ENCODE results near the gene CLN6. TPM values are rescaled to one million over a fixed set of nuclear protein-coding genes. Genes with fewer than 3 reads are reported as not detected.
"Not testable (repeated sequence)": the region's sequence is repeated elsewhere in the genome, so short reads cannot be mapped to it uniquely, and the experiment has no call there.

The CLN6 gene
- total RNA-seq, 1 experiment from 2014 or later: 82.7 TPM

- H3K27ac ChIP-seq; H3K9me3 ChIP-seq (replicated peaks); H3K4me1 ChIP-seq; H3K27me3 ChIP-seq; H3K4me3 ChIP-seq; DNase-seq: not testable (repeated sequence)
- peaks cover 37% of the 10 kb centered on the region for H3K36me3 ChIP-seq
Observed at GRCh38 chr15:68221530-68222431, 7.7 kb downstream of the CLN6 start.

DNA sequence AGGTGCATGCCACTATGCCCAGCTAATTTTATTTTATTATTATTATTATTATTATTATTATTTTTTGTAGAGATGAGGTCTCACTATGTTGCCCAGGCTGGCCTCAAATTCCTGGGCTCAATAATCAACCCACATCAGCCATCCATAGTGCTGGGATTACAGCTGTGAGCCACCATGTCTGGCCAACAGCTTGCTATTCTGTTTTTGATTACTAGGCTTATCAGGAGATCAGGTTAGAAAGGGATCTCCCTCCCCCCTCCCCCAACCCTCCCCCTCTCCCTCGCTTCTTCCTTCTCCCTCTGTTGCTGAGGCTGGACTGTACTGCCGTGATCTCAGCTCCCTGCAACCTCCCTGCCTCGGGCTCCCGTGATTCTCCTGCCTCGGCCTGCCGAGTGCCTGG is 8.6 kb downstream of the CLN6 start:
- Histone ChIP-seq H3K4me3 (no peak overlapping the region), H3K4me1 (no peaks in the 10 kb centered on the region), H3K27me3 (no peaks in the 10 kb centered on the region), H3K9me3 (replicated peaks) (no peaks in the 10 kb centered on the region), H3K27ac (no peak overlapping the region), H3K36me3 (peaks cover 45% of the 10 kb centered on the region)
- DNase-seq: no peak

- DNase-seq: no peak
- H3K4me1 ChIP-seq: no peaks in the 10 kb centered on the region
- H3K27ac ChIP-seq: no peak overlapping the region
- peaks cover 45% of the 10 kb centered on the region for H3K36me3 ChIP-seq
- no peak overlapping the region for H3K4me3 ChIP-seq
- H3K9me3 ChIP-seq (replicated peaks): no peaks in the 10 kb centered on the region
- no peaks in the 10 kb centered on the region for H3K27me3 ChIP-seq
Observed at GRCh38 chr15:68220489-68220888, 9.0 kb downstream of the CLN6 start.

GRCh38 chr15:68218847-68219798 is 10.4 kb downstream of the CLN6 start:
- Histone ChIP-seq H3K36me3 (peaks cover 49% of the 10 kb centered on the region), H3K4me1 (no peaks in the 10 kb centered on the region), H3K27ac (no peak overlapping the region), H3K4me3 (no peak overlapping the region), H3K9me3 (replicated peaks) (no peaks in the 10 kb centered on the region), H3K27me3 (no peaks in the 10 kb centered on the region)
- DNase-seq: no peak

GRCh38 chr15:68218331-68218730 is 11.2 kb downstream of the CLN6 start:
- H3K36me3 ChIP-seq: peaks cover 47% of the 10 kb centered on the region
- no peak overlapping the region for H3K4me3 ChIP-seq
- H3K9me3 ChIP-seq (replicated peaks): no peaks in the 10 kb centered on the region
- H3K27me3 ChIP-seq: no peaks in the 10 kb centered on the region
- no peak overlapping the region for H3K27ac ChIP-seq
- H3K4me1 ChIP-seq: no peaks in the 10 kb centered on the region
- no peak for DNase-seq

- peaks cover 45% of the 10 kb centered on the region for H3K36me3 ChIP-seq
- no peak overlapping the region for H3K4me3 ChIP-seq
- no peaks in the 10 kb centered on the region for H3K4me1 ChIP-seq
- no peaks in the 10 kb centered on the region for H3K9me3 ChIP-seq (replicated peaks)
- no peak for DNase-seq
- no peaks in the 10 kb centered on the region for H3K27me3 ChIP-seq
- no peak overlapping the region for H3K27ac ChIP-seq
Observed at GRCh38 chr15:68217341-68217740, 12.2 kb downstream of the CLN6 start.

DNA sequence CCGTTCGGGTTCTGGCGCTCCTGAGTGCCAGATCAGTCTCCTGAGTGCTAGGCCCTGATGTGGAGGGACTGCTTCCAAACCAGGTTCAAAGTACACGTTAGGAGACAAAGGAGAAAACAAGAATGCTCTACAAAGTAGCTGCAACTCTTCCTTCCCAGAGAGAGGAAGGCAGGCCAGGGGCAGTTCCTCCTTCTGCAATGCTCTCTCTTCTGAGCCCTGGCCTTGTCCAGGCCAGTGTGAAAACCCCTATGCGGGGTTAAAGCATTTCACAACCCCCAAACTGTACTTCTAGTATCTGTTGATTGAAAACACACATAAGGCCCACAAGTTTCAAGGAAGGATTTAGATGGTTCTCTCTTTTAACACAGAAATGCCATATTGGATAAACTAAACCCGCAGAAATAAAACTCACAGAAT is 14.7 kb downstream of the CLN6 start:
- Histone ChIP-seq H3K27me3 (no peaks in the 10 kb centered on the region), H3K4me1 (no peaks in the 10 kb centered on the region), H3K9me3 (replicated peaks) (no peaks in the 10 kb centered on the region), H3K4me3 (no peak overlapping the region), H3K36me3 (peaks cover 49% of the 10 kb centered on the region), H3K27ac (no peak overlapping the region)
- DNase-seq: no peak

GRCh38 chr15:68213991-68214837 is 15.3 kb downstream of the CLN6 start:
- DNase-seq: no peak
- Histone ChIP-seq H3K4me3 (no peak overlapping the region), H3K27me3 (no peaks in the 10 kb centered on the region), H3K36me3 (peaks cover 48% of the 10 kb centered on the region), H3K9me3 (replicated peaks) (no peaks in the 10 kb centered on the region), H3K27ac (no peak overlapping the region), H3K4me1 (no peaks in the 10 kb centered on the region)

DNA sequence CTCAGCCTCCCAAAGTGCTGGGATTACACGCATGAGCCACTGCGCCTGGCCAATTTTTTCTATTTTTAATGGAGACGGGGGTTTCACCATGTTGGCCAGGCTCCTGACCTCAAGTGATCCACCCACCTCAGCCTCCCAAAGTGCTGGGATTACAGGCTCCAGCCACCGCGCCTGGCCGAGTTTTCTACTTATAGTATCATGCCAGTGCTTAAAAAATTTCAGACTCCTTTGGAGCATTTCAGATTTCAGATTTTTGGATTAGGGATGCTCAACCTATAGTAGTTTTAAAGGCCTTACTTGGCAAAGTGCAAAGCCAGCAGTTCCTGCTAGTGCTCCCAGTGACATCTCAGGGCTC is 16.1 kb downstream of the CLN6 start:
- DNase-seq; H3K27me3 ChIP-seq; H3K4me1 ChIP-seq; H3K27ac ChIP-seq; H3K9me3 ChIP-seq (replicated peaks); H3K4me3 ChIP-seq: not testable (repeated sequence)
- H3K36me3 ChIP-seq: peaks cover 40% of the 10 kb centered on the region

GRCh38 chr15:68211656-68212320 is 17.7 kb downstream of the CLN6 start:
- no peaks in the 10 kb centered on the region for H3K27me3 ChIP-seq
- DNase-seq: no peak
- no peak overlapping the region for H3K4me3 ChIP-seq
- H3K4me1 ChIP-seq: no peaks in the 10 kb centered on the region
- H3K27ac ChIP-seq: no peak overlapping the region
- no peaks in the 10 kb centered on the region for H3K9me3 ChIP-seq (replicated peaks)
- peaks cover 25% of the 10 kb centered on the region for H3K36me3 ChIP-seq

DNA sequence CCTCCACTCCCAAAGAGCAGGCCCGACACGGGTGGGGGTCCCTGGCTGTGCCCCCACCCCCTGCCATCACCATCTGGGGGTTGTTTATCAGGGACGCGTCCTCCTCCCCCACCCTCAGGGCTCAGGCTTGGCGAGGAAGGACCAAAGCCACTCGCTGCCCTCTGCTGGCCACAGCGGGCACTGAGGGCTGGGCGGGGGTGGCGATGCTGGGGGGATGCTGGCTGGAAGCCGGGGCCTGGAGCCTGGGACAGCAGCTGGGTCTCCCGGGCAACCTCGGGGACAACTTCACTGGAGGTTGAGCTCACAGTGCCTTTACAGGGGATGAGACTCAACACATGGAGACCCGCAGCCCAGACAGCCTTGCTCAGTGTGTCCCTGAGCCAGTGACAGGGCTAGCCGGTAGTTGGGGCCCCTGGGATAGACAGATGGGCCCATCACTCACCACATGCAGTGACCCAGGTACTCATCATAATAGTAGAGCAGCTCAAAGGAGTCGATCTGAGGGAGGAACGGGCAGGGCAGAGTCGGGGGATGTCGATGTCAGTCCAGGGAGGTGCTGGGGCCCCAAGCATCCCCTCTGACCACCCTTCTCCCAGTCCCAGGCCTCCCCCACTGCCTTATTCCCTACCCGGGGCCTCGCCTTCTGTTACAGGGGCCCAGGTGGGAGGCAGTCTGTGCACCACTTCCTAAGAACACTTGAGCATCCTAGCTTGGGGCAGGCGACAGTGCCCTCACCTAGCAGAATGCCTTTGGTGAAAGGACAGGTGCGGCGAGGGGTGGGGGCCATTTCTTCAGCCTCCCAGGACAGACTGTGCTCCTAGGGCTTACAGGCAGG is 18.5 kb downstream of the CLN6 start:
- peak; percentile 65 to 77 for DNase-seq
- H3K4me3 ChIP-seq: no peak overlapping the region
- no peaks in the 10 kb centered on the region for H3K9me3 ChIP-seq (replicated peaks)
- peaks cover 17% of the 10 kb centered on the region for H3K36me3 ChIP-seq
- H3K4me1 ChIP-seq: no peaks in the 10 kb centered on the region
- H3K27ac ChIP-seq: no peak overlapping the region
- H3K27me3 ChIP-seq: no peaks in the 10 kb centered on the region

- Histone ChIP-seq H3K27ac (no peak overlapping the region), H3K9me3 (replicated peaks) (no peaks in the 10 kb centered on the region), H3K27me3 (no peaks in the 10 kb centered on the region), H3K4me1 (no peaks in the 10 kb centered on the region), H3K36me3 (peaks cover 17% of the 10 kb centered on the region), H3K4me3 (no peak overlapping the region)
- no peak for DNase-seq
Observed at GRCh38 chr15:68210409-68210756, 19.1 kb downstream of the CLN6 start.

GRCh38 chr15:68209735-68210408 is 19.7 kb downstream of the CLN6 start:
- Histone ChIP-seq H3K4me3 (no peak overlapping the region), H3K4me1 (no peaks in the 10 kb centered on the region), H3K27me3 (no peaks in the 10 kb centered on the region), H3K9me3 (replicated peaks) (no peaks in the 10 kb centered on the region), H3K36me3 (peaks cover 17% of the 10 kb centered on the region), H3K27ac (no peak overlapping the region)
- no peak for DNase-seq

Measured in SJCRH30 (cell line).